Measurements from ENCODE around the gene CTBP2.
A peak's percentile ranks its signal among the peaks of the same experiment; 100 is the strongest.
"Not testable (repeated sequence)": the region's sequence is repeated elsewhere in the genome, so short reads cannot be mapped to it uniquely, and the experiment has no call there.

Gene CTBP2

DNA sequence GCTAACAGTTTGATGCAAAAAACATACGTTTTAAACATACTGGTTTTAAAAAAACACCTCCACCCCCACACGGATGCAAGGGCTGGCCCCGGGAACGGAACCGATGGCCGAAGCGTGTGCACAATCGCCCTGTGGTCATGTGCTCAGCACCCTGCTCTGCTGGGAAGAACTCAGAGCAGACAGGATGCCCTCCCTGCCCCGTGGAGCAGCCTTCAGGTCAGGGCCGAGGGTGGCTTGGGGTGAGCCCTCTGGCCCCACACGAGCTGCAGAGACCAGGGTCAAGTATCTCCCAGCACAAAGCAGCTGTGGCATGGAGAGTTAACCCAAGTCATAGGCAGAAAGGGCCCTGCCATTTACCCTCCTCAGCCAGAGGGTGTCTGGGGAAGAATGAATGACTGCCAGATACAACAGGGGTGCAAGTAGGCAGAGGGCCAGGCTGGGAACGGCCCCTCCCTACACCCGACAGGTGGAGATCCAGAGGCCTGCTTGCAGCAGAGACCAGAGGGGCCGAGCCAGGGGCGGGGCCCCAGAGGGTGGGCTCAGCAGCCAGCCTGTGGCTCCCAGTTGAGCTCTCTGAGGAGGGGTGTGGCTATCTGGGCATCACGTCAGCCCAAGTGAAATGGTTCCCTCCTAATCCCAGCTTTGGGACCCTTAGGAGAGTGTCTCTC is 161.6 kb downstream of the CTBP2 start:
- no peak for DNase-seq (ENCODE audit: low read depth, low spot score)

DNA sequence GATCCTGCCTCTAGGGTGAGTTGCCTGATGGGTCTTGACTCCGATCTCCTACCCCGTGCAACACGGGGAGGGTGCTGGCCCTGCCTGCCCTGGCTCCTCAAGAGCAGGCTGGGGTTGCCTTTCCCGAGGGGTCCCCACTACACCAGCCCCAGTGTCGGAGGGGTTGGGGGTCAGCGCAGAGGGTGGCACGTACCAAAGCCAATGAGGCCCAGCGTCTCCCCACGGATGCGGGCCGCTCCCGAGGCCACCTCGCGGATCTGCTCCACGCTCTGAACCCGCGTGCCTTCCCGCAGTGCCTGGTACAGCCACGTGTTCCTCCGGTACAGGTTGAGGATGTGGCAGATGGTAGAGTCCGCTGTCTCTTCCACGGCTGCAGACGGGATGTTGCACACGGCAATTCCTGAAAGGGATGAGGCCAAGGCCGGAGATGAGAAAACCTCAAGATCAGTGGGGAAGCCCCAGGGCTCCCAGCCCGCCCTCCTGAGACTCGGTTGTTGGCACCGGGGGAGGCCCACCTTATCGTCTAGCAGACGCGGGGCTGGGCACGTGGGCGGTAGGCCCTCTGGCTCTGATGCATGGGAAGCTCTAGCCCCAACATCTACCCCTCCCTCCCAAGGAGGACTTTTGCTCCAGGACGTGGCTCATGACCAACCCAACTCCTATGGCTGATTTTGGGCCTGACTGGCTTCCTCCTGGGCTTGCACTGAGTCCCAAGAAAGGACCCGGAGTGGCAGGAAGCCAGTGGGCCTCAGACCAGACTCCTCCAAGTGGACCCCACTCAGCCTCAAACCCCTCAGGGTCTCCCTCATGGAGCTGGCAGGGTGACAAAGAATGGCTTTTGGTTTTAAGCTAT is 162.4 kb downstream of the CTBP2 start:
- DNase-seq (ENCODE audit: low read depth, low spot score) = no peak
- no peak overlapping the region for H3K4me3 ChIP-seq (ENCODE audit: low read length)

More for the DNA sequence above, 161.6 kb downstream of the CTBP2 start:
- H3K4me3 ChIP-seq (ENCODE audit: low read length) = no peak overlapping the region

DNA sequence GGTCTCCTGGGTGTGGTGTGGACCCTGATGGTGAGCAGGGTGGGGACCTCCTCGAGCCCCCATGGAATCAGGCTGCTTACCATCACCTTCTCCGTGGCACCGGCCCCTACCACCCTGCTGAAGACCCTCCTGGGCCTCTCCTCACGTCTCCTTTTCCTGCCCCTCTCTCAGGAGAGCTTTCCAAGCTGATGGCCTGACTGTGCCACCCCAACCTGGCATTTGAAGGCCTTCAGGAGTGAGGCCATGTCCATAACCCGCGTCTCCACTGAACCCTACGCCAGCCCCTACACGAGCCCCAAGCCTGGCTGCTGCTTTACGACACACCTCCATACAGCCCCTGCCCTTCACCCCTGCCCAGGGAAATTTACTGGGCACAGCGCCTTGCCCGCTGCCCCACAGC is 163.1 kb downstream of the CTBP2 start:
- no peak for DNase-seq (ENCODE audit: low read depth, low spot score)
- H3K4me3 ChIP-seq (ENCODE audit: low read length) = no peak overlapping the region

DNA sequence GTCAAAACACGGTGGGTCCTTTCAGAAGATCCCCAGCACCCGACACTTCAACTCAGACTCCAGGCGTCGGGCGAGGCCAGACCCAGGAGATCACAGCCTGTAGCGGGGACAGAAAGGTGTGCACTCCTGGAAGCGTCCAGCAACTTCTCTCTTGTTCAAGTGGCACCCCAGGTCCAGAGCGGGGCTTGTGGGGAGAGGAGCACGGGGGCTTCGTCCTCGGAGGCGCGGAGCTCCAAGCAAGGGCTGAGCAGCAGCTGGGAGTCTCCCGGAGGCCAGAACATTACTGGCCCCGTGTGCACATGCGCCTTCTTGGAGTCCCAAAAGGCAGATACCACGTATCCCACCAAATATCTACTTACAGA is 163.5 kb downstream of the CTBP2 start:
- no peak overlapping the region for H3K4me3 ChIP-seq (ENCODE audit: low read length)
- no peak for DNase-seq (ENCODE audit: low read depth, low spot score)

DNA sequence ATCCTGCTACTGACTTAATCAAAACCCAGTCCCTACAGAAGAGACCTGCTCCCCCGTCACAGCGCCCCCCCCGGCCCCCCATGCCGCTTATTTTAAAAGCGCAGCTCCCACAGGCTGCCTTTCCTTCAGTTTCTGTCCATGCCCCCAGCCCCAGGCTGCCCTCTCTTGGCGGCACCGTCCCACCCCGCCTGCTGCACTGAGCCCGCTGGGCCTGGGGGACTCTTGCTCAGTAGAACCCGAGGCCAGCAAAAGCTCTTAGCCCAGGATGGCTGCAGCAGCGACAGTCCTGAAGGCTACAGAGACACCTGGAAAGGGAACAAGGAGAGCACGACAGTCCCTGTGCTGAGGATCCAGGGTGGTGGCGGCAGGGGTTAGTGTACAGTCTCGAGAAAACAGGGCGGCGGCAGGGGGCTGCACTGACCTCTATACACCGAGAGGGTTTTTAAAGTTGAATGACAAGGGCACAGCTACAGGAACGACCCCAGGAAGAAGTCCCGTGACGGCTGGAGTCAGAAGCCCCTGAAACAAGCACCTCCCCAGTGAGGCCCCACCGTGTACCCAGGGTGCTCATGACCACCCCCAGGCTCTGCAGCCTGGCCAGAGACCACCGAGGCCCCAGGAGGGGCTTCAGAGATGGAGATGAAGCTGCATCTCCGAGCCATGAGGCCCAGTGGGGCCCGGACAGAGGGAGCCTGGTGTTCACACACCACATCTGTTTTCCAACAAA is 164.1 kb downstream of the CTBP2 start:
- DNase-seq (ENCODE audit: low read depth, low spot score) = no peak
- no peak overlapping the region for H3K4me3 ChIP-seq (ENCODE audit: low read length)

GRCh38 chr10:124995605-124996004 is 164.8 kb downstream of the CTBP2 start:
- DNase-seq (ENCODE audit: low read depth, low spot score) = no peak
- H3K4me3 ChIP-seq (ENCODE audit: low read length) = no peak overlapping the region

DNA sequence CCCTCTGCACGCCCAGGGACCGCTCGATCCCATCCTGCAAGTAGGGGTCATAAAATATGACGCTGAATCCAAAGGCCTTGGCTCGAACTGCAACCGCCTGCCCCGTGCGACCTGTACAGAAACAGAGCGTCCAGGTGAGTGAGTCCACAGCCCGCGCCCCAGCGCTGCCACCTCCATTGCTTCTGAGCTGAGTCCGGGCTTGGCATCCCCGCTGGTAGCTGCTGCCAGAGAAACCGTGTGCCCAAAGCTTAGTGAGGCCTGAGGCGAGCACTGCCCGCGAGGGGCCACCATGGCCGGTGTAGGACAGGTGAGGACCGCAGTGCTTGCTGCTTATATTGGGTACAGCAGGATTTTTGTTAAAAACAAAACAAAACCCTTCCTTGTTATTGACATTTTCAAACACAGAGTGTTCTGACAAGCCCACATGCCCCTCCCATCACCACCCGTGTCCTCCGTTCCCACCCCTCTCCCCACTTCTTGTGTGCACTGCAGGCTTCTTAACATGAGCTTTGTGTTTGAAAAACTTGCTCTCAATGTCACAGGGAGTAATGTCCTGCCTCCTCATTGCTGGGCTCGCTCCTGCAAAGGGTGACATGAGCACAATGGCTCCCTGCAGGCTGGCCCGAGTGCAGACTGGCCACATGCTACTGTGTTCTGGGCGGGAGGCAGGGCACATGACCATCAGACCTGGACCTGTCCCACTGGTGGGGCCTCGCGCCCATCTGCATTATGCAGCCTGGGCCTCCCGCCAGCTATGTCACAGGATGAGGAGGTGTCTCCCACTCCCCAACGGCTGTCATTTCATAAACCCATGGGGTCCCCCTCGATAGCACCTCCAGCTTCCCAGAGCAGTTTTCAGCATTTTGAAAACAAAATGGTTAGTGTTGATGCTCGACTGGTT is 165.5 kb downstream of the CTBP2 start:
- no peak for DNase-seq (ENCODE audit: low read depth, low spot score)
- no peak overlapping the region for H3K4me3 ChIP-seq (ENCODE audit: low read length)

- no peak for DNase-seq (ENCODE audit: low read depth, low spot score)
- no peak overlapping the region for H3K4me3 ChIP-seq (ENCODE audit: low read length)
These were observed 166.5 kb downstream of the CTBP2 start for GRCh38 chr10:124993736-124994451.

DNA sequence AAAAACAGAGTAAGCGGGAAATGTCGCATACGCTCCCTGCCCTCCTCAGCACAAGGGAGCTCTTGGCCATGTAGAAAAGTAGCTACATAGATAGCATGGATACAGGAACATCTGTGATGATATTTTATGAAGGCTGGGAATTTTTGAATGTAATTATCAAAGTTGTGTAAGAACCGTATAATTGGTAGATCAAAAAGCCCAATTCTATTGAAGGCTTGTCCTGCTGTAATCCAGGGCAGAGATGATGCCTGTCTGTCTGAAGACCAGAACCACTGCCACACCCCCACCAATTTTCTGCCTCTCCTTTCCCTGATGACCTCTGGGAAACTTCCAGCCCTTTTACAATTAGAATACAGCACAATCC is 167.0 kb downstream of the CTBP2 start:
- H3K4me3 ChIP-seq (ENCODE audit: low read length) = no peak overlapping the region
- DNase-seq (ENCODE audit: low read depth, low spot score) = no peak

DNA sequence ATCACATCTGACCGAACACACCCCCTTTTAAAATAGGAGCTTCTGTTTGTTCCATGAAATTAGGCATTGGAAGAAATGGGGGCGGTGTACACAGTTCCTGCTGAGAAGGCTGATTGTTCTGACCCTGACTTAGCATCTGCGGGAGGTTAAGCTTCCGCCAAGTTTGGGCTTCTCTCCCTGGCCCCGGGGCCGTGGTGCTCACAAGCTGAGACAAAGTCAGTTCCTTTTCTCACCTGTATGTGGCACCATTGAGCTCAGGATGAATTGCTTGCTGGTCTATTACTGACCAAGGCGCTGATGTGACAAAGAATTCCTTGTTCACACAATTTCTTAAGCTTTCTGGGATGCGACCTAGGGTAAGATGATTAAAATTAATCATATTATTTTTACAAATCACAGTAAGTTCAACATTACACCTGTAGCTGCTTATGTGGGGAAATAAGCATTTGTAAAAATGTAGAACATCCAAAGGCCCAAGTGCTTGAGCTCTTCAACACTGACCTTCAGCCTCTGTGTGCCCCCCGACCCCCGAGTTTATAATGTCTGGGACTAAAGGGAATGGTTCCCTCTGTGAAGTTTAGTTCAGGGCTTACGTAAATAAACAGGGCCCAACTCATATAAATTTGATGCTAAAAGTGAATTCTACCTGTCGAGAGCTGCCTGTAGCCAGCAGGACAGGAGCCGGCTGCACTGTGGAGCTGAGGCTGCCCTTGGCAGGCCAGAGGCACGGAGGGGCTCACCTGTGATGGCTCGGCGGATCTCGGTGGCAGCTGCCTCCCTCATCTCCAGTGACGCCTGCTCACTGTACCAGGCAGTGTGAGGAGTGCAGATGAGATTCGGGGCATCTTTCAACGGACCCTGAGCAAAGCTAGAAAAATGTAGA is 167.7 kb downstream of the CTBP2 start:
- no peak overlapping the region for H3K4me3 ChIP-seq (ENCODE audit: low read length)
- peak; percentile 25 for DNase-seq (ENCODE audit: low read depth, low spot score)

DNA sequence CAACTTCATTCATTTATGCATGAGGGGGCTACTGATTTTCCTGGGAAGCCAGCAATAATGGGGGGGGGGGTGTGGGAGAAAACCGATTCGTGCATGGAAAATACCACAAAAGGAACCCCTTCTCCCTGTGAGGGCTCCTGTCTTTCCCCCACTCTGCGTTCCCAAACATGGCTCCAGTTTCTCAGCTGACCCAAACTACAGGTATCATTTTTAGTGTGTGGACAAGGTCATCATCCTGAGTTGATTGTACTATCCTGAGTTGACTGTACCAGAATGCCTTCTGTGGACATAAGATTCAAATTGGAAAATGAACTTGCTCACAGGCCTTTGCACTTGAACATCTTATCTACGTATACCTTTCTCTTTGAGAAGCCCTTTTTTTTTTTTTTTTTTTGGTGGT is 168.5 kb downstream of the CTBP2 start:
- DNase-seq (ENCODE audit: low read depth, low spot score) = no peak

DNA sequence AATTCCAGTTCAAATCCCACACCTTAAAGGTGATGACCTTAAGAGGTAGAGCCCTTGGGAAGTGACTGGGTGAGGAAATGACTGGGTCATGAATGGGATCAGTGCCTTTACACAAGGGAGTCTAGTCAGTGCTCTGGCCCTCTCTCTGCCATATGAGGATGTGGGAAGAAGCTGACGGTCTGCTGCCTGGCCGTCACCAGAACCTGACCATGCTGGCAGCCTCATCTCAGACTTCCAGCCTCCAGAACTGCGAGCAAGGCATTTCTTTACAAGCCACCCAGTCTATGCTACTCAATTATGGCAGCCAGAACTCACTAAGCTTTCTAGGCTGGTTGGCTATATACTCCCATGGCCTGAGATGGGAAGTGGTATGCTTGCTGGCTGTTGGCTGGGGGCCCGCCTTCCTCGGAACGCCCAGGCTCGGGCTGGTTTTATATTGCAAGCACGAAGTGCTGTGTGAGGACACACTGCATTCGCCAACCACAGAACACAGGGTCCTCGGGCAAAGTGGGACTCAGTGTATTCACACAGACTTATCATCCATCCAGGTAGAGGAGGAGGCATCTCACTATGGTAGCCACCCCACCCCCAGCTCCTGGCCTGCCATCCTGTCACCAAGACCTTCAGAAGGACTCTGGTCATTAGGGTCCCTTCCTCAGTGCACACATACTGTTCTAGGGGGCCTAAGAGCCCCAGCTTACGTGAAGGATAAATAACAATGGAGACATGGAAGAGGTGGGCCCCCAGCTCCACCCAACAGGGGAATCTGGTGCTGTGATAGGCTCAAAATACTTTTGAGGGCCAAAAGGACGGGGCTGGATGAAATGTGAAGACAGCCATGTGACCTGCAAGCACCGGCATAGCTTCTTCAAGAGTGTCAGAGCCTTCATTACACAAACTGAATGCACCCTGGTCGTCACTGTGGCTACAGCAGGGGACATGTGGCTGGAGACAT is 169.4 kb downstream of the CTBP2 start:
- H3K4me3 ChIP-seq (ENCODE audit: low read length) = no peak overlapping the region
- no peak for DNase-seq (ENCODE audit: low read depth, low spot score)

More for the DNA sequence above, 168.5 kb downstream of the CTBP2 start:
- no peak overlapping the region for H3K4me3 ChIP-seq (ENCODE audit: low read length)

GRCh38 chr10:124989526-124989925 is 170.8 kb downstream of the CTBP2 start:
- no peak for DNase-seq (ENCODE audit: low read depth, low spot score)
- no peak overlapping the region for H3K4me3 ChIP-seq (ENCODE audit: low read length)

GRCh38 chr10:124988753-124989152 is 171.6 kb downstream of the CTBP2 start:
- H3K4me3 ChIP-seq (ENCODE audit: low read length); DNase-seq (ENCODE audit: low read depth, low spot score): not testable (repeated sequence)

- no peak for DNase-seq (ENCODE audit: low read depth, low spot score)
- no peak overlapping the region for H3K4me3 ChIP-seq (ENCODE audit: low read length)
These were observed 172.6 kb downstream of the CTBP2 start for GRCh38 chr10:124987788-124988187.

- DNase-seq (ENCODE audit: low read depth, low spot score) = no peak
- no peak overlapping the region for H3K4me3 ChIP-seq (ENCODE audit: low read length)
These were observed 175.2 kb downstream of the CTBP2 start for GRCh38 chr10:124985162-124985561.

GRCh38 chr10:124984376-124984775 is 176.0 kb downstream of the CTBP2 start:
- H3K4me3 ChIP-seq (ENCODE audit: low read length) = no peak overlapping the region
- DNase-seq (ENCODE audit: low read depth, low spot score) = no peak
